HG03175 (cell line): ENCODE measurements around the gene SIX5.
A peak's percentile ranks its signal among the peaks of the same experiment; 100 is the strongest.
"Not testable (repeated sequence)": the region's sequence is repeated elsewhere in the genome, so short reads cannot be mapped to it uniquely, and the experiment has no call there.

Experiments used
- ATAC-seq: cut with Tn5 transposase; IDR thresholded peaks from one replicate; pipeline ENCODE4 v1.9.1; 2021; ENCODE audit warnings: mild to moderate bottlenecking, moderate library complexity; ENCODE audit not compliant: unreplicated experiment

The SIX5 gene

DNA sequence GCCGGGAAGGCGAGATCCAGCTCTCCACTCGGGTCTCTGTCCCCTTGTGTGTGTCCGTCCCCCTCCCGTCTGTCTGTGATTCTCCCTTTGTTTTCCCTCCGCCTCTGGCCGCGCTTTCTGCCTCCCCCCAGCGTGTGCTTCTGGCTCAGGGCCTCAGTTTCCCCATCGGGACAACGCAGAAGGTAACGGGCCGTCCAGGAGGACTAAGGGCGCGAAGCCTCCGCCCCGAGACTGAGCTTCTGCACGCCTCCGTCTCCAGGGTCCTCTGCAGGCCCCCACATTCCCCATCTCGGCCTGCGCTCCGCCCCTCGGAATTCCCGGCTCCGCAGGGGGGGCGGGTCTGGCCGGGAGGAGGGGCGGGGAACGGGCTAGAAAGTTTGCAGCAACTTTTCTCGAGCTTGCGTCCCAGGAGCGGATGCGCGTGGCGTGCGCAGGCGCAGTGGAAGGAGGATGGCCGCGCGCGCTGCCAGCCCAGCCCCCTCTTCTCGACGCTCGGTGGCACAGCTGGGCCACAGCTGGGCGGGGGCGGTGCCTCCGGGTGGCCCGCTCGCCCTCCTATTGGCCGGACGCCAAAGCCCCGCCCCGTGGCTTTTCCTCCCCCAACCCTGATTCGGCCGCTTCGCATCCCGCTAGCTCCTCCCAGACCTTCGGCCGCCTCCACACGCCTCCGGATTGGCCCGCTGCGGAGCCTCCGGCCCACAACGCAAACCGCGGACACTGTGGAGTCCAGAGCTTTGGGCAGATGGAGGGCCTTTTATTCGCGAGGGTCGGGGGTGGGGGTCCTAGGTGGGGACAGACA is at the start of gene SIX5:
Gene SIX5, minus strand, starts transcription at position 269 of the 799 bp plus-strand sequence. CDS start 408 bp downstream, outside the sequence.
- peak; percentile 48 for ATAC-seq

DNA sequence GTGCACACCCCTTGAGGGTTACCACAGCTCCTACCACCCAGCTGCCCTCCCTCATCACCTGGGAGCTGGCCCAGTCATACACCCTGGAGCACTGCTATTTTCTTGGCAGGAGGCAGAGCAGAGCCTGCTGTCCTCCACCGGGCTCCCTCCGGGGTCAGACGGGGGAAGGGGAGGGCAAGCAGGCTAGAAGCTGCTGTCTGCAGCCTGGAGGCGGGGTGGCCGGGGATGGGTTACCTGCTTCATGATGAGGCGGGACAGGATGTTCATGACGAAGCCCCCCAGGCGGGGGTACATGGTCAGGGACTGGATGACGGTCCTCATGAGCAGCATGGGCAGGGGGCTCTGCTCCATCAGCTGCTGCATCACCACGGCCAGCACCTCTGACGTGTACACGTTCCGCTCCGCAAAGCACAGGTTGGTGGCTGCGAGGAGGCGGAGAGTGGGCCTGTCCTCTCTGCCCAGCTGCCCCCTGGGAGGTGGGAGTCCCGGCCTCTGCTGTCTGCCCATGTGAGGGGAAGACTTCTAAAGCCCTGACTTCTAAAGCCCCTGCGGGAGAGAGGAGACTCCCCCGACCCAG is 48.8 kb upstream of the SIX5 start:
- no peak for ATAC-seq

GRCh38 chr19:45817010-45817724 is 48.1 kb upstream of the SIX5 start:
- peak; percentile 82 for ATAC-seq

DNA sequence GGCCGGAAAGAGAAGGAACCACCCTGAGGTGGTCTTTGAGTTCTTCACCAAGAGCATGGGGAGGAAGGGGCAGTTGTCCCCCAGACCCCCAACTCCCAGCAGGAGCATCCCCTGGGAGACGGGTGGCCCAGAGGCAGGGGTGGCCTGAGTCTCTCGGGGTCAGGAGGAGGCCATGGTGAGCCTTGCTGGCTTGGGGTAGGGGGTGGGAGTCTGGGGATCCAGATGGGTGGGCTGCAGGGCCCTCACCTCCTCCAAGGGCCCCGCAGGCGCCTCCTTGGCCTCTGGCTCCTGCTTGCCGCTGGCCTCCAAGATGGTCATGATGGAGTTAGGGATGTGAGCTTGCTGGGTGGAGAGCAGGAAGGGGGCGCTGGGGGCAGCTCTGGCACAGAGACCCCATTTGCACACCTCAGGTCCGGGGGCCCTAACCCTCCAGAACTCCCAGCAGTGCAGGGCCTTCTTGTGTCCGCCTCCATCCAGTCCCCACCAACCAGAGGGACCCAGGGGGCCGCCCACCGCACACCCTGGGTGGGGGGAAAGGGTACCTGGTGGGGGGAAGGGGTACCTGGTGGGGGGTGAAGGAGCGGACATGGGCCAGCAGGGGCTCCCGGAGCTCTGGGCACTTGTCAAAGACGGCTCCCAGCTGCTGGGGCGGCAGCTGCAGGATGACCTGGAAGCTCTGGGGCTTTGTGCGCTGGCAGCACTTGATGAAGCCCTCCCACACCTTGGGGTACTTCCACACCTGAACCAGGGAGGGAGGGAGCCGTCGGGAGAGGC is 47.4 kb upstream of the SIX5 start:
- ATAC-seq = no peak

- no peak for ATAC-seq
Observed at GRCh38 chr19:45815481-45816216, 46.6 kb upstream of the SIX5 start.

DNA sequence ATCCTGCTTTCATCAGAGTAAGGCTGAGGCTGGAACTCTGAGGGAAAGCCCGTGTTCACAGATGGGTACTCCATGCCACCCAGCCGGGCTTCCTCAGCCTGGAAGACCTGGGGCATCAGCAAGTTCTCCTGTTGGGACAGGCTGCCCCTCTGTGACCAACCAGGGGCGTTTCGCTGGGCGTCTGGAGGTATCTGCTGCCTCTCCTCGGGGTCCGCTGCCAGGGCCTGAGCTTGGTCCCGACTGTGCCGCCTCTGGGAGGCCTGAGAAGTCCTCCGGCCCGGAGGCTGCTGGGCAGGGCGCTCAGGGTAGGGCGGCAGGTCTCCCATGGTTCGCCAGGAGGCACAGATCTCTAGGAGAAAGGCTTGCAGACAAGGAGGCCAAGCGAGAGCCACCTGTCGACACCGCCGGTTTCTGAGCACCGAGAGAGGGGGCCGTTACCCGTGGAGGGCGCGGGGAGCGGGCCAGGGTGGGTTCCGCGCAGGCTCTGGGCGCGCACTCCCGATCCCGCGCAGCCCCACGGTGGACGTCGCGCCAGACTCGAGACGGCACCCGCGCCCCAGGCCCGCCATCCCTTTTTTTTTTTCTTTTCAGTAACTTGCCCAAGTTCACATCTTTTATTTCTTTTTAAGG is 45.9 kb upstream of the SIX5 start, which contains the start of gene RSPH6A:
Gene RSPH6A, minus strand, starts transcription at position 458 of the 630 bp plus-strand sequence. Its CDS starts 132 bp downstream, at position 326.
- no peak for ATAC-seq

DNA sequence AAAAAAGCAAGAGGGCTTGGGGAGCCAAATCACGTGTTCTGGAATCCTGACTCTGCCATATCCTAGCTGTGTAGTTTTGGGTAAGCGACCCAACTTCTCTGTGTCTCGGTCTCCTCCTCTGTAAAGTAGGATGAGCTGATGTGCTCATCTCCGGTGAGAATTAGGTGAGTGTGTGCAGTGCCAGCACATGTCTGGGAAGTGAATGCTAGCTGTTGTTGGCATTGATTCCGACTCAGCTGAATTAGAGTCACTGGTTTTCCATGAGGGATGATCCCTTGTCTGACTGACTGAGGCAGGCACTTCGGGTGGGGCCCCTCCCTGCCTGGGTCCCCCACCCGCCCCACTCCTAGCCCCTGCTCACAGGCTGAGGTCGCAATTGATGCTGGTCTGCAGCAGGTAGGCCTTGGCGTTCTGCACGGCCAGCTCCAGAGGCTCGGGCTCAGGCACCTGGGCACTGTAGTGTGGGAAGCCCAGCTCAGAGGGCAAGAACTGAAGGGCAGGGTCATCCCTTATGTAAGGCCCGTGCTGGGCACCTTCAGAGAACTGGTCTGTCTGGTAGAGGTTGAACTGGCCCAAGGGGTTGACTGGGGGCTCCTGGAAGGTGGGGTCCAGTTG is 45.2 kb upstream of the SIX5 start:
- no peak for ATAC-seq

- ATAC-seq = no peak
Observed at GRCh38 chr19:45812297-45812696, 43.2 kb upstream of the SIX5 start.

DNA sequence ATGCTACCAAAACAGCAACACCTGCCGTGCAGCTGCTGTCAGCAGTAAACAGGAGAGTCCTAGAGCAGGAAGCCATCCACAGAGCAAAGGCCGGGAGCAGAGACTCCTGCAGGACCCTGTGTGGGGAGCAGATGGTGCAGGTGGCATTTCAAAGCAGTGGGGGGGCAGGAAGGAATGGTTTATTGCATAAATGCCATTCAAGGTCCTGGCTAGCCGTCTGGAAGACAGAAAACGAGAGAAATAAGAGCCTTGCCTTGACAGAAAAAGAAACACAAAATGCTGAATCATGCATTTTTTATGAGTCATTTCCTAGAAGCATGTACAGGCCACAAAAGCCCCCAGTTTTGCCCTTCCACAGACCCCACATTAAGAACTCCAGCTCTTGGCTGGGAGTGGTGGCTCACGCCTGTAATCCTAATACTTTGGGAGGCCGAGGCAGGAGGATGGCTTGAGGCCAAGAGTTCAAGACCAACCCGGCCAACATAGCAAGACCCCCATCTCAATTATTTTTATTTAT is 40.6 kb upstream of the SIX5 start:
- ATAC-seq = no peak

- ATAC-seq = no peak
Observed at GRCh38 chr19:45805719-45806118, 36.7 kb upstream of the SIX5 start.

DNA sequence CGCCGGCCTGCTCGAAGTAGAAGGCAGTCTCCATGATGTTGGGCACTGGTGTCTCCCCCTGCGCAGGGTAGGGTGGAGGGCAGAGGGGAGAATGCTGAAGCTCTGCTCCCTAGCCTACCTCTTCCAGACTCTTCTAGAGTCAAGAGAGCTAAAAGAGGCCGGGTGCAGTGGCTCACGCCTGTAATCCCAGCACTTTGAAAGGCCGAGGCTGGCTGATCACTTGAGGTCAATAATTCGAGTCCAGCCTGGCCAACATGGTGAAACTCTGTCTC is 35.8 kb upstream of the SIX5 start:
- ATAC-seq = no peak

GRCh38 chr19:45804140-45804958 is 35.3 kb upstream of the SIX5 start:
- no peak for ATAC-seq

- no peak for ATAC-seq
Observed at GRCh38 chr19:45801603-45802175, 32.6 kb upstream of the SIX5 start.

- no peak for ATAC-seq
Observed at GRCh38 chr19:45800070-45800553, 31.1 kb upstream of the SIX5 start.

GRCh38 chr19:45799541-45799940 is 30.5 kb upstream of the SIX5 start:
- not testable (repeated sequence) for ATAC-seq

DNA sequence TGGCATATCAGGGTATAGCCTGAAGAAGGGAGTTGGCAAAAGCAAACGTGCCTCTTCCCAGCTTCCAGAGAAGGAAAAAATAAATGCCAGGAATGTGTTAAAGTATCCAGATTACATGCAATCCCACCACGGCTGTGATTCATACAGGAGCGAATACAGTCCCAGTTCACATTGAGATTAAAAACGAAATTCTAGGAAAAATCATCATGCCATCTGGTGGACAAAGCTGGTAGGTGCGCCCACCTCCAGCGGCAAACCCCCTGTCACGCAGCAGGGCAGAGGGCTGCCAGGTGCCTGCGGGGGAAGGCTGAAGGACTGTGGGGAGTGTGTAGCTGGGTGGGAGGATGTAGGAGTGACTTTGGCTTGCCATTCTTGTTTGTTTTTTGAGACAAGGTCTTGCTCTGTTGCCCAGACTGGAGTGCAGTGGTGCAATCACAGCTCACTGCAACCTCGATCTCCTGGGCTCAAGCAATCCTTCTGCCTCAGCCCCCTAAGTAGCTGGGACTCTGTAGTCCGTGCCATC is 30.0 kb upstream of the SIX5 start:
- no peak for ATAC-seq

DNA sequence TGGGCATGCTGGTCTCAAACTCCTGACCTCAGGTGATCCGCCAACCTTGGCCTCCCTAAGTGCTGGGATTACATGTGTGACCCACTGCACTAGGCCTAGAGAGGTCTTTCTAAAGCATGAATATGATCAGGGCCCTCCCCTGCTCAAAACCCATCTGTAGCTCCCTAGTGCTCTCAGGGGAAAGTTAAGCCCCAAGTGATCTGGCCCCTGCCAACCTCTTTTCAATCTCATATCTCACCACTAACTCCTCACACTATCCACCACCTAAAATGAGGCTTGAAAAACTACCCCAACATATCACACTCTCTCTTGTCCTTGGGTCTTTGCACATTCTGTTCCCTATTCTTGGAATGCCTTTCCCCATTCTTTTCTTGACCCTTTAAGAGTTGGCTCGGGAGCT is 25.6 kb upstream of the SIX5 start:
- no peak for ATAC-seq

DNA sequence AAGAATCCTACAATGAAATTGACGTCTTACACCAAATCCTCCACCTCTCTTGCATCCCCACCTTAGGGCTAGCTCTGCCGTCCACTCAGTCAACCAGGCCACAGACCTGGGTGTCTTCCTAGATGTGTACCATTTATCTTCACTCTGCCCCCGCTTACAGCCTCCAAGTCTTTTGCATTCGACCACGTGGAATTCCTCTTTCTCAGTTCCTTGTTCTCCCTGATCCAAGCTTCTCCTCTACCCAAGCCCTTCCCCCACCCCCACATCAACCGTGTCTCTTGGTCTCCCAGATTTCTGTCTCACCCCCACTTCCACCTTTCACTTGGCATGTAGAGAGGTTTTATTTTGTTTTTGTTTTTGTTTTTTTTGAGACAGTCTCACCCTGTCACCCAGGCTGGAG is 24.8 kb upstream of the SIX5 start:
- ATAC-seq = no peak
